Transverse colon (tissue), 4 donors: ENCODE results near the gene GNB2. TPM values are rescaled to one million over a fixed set of nuclear protein-coding genes. Genes with fewer than 3 reads are reported as not detected.

Experiments
- DNase-seq: peaks from one replicate; pipeline ENCODE4 v3.0.0-alpha.2; 2019
- H3K27ac ChIP-seq, 4 donors: fragments of 200-600 bp; sonication (generic); 2 replicates each; pipeline ENCODE4 v1.5.1; 2016 to 2018; ENCODE audit warnings: inconsistent platforms in 4 of 4
- H3K27me3 ChIP-seq: fragments of 200-600 bp; sonication (generic); 2 replicates; pipeline ENCODE4 v1.5.1; 2017; ENCODE audit warnings: inconsistent platforms
- H3K36me3 ChIP-seq, 4 donors: fragments of 200-600 bp; sonication (generic); 2 replicates each; pipeline ENCODE4 v1.5.1; 2017 to 2019; ENCODE audit warnings: inconsistent platforms in 4 of 4
- H3K4me1 ChIP-seq, 4 donors: fragments of 200-600 bp; sonication (generic); 2 replicates each; pipeline ENCODE4 v1.5.1; 2017 to 2020; ENCODE audit warnings: inconsistent platforms in 4 of 4
- H3K4me3 ChIP-seq, 4 donors: fragments of 200-600 bp; sonication (generic); 1 replicate in 1 of 4; 2 replicates in 3 of 4; pipeline versions ENCODE4 v1.5.1 to v1.6.1; 2017 to 2019; ENCODE audit warnings: inconsistent platforms in 4 of 4
- H3K9me3 ChIP-seq, 2 donors: fragments of 200-600 bp; sonication (generic); 2 replicates each; pipeline ENCODE4 v1.5.1; 2017 to 2019; ENCODE audit warnings: inconsistent platforms in 2 of 2
- EP300 ChIP-seq: sonication (generic); formaldehyde crosslinking; IDR thresholded peaks from one replicate; pipeline ENCODE4 v1.6.1; 2017; ENCODE audit warnings: antibody characterized with exemption, low read depth
- POLR2A ChIP-seq: fragments of 450-650 bp; IDR thresholded peaks from one replicate; pipeline ENCODE4 v1.6.1; 2016; ENCODE audit warnings: antibody characterized with exemption, mild to moderate bottlenecking, moderate library complexity
- POLR2AphosphoS5 ChIP-seq, 3 donors: sonication (generic); formaldehyde crosslinking; IDR thresholded peaks; one replicate each; pipeline ENCODE4 v1.6.1; 2016; ENCODE audit warnings: antibody characterized with exemption in 3 of 3
- WGBS, 2 donors: methylation state at CpG; one replicate each; pipeline ENCODE4 v1.1.5; 2018; ENCODE audit warnings: low coverage in 1 of 2; 5-methylcytosine and 5-hydroxymethylcytosine counted together
- in situ Hi-C, 4 donors: fragments of 200-750 bp; cut with MboI; loops; one replicate each; pipeline versions ENCODE4 v1.15.0 to v1.15.1; 2017; ENCODE audit warnings: low sequenced_read_pairs in 3 of 4, low pct_ligation_motif_present in 1 of 4, low pct_unique_long_range_greater_than_20kb in 1 of 4
- intact Hi-C: fragments of 100-400 bp; cut with DNase I; formaldehyde crosslinking; loops from one replicate; pipeline ENCODE4 v1.15.1; 2023; ENCODE audit warnings: low total_unique reads
- total RNA-seq, 4 donors: library from RNA; depleted of rRNA; stranded (reverse); fragments of >200 nt; gene quantifications; one replicate each; pipeline ENCODE4 v1.1.0, GENCODE V29; 2016
- TF ChIP-seq, protein P1 (sequence below), 5 experiments: fragments of 200-600 bp in 3 of 5; fragments of 450-650 bp in 2 of 5; sonication (generic) in 3 of 5; IDR thresholded peaks; 1 replicate in 2 of 5; 2 replicates in 3 of 5; pipeline ENCODE4 v1.5.1; 2016 to 2017; ENCODE audit warnings: antibody characterized with exemption in 5 of 5, inconsistent platforms in 3 of 5, mild to moderate bottlenecking in 2 of 5, moderate library complexity in 1 of 5

GNB2 gene
- total RNA-seq, 4 donors from 2014 or later: 192 to 301 (median 246) TPM

DNA sequence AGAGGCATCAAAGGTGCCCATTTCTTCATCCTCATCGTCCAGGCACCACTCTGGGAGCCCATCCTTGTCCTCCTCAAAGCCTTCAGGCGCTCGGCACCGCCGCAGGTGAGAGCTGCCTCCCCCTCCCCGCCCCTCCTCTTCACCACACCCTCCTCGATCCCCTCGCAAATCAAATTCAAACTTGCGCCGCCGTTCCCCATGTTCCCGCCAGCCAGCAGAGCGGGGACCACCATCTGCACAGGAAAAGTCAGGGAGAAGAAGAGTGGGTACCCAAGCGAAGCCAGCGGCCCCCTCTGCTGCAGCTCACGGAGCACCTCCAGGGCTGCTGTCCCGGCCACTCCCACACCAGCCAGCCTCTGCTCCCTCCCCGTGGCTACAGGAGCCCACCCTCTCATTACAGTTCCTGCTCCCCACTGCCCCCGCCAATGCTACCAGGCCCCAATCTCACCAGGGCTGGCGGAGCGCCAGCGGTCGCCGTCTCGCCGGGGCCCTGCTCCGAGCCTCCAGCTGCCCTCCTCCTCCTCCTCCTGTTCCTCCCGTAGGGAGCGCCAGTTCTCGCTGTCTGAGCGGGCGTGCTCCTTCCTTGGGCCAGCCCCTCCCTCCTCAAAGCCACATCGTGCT is 12.8 kb downstream of the GNB2 start:
- Histone ChIP-seq H3K27ac (no peak overlapping the region), H3K27me3 (no peaks in the 10 kb centered on the region), H3K36me3 (peaks cover 0 to 60% (median 20%) of the 10 kb centered on the region in 4 donors), H3K4me1 (peaks cover 6 to 19% (median 9%) of the 10 kb centered on the region in 4 donors), H3K4me3 (no peak overlapping the region), H3K9me3 (no peaks in the 10 kb centered on the region)
- in situ Hi-C loops (loop anchor here in 3 of 4 donors (25.0 kb wide), 2 partner anchors 99 to 224 kb away; partner anchors contain the start of genes SPACDR (in 2 of the 3), FBXO24 (in 1 of the 3) and LRCH4 (in 1 of the 3)), intact Hi-C loops (no loop called here)
- DNase-seq: no peak
- WGBS, 2 donors: 84% methylated on average over 33 of the region's 33 CpGs; no CpG with 5 or more reads in 1 of the 2 donors
- TF ChIP-seq POLR2AphosphoS5 (IDR thresholded peaks at IDR 0.05) (no peak), POLR2A (no peak), EP300 (no peak)
- TF ChIP-seq, protein P1, sequence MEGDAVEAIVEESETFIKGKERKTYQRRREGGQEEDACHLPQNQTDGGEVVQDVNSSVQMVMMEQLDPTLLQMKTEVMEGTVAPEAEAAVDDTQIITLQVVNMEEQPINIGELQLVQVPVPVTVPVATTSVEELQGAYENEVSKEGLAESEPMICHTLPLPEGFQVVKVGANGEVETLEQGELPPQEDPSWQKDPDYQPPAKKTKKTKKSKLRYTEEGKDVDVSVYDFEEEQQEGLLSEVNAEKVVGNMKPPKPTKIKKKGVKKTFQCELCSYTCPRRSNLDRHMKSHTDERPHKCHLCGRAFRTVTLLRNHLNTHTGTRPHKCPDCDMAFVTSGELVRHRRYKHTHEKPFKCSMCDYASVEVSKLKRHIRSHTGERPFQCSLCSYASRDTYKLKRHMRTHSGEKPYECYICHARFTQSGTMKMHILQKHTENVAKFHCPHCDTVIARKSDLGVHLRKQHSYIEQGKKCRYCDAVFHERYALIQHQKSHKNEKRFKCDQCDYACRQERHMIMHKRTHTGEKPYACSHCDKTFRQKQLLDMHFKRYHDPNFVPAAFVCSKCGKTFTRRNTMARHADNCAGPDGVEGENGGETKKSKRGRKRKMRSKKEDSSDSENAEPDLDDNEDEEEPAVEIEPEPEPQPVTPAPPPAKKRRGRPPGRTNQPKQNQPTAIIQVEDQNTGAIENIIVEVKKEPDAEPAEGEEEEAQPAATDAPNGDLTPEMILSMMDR (IDR thresholded peaks at IDR 0.05): no peak

DNA sequence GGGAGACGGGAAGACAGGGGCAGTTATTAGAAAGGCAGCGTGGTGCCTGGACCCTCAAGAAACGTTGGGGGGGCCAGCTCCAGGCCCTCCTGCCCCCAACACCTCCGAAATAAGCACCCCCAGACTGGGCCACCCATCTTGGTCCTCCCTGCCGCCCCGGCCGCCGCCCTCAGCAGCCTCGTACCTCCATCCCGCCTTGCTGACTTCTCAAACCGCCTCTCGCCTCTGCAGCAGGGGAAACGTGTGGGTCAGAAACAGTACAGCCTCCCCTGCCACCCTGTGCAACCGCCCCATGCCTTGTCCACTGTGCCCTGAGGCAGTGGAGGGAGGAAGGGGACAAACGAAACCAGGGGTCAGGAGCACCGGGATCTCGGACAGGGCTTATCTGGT is 13.3 kb downstream of the GNB2 start:
- no peak for TF ChIP-seq POLR2AphosphoS5 (IDR thresholded peaks at IDR 0.05)
- TF ChIP-seq POLR2A: no peak
- TF ChIP-seq, protein P1 (IDR thresholded peaks at IDR 0.05): no peak
- no peak for TF ChIP-seq EP300
- peaks cover 10 to 24% (median 14%) of the 10 kb centered on the region in 4 donors for H3K4me1 ChIP-seq
- no peaks in the 10 kb centered on the region for H3K27me3 ChIP-seq
- in situ Hi-C loops: loop anchor here in 3 of 4 donors (25.0 kb wide), 2 partner anchors 100 to 225 kb away; partner anchors contain the start of genes SPACDR (in 2 of the 3), FBXO24 (in 1 of the 3) and LRCH4 (in 1 of the 3)
- intact Hi-C loops: no loop called here
- H3K4me3 ChIP-seq: no peak overlapping the region
- no peaks in the 10 kb centered on the region for H3K9me3 ChIP-seq
- WGBS, 2 donors: 91% methylated on average over 17 of the region's 17 CpGs; no CpG with 5 or more reads in 1 of the 2 donors
- peaks cover 0 to 57% (median 20%) of the 10 kb centered on the region in 4 donors for H3K36me3 ChIP-seq
- H3K27ac ChIP-seq: no peak overlapping the region
- DNase-seq: no peak

DNA sequence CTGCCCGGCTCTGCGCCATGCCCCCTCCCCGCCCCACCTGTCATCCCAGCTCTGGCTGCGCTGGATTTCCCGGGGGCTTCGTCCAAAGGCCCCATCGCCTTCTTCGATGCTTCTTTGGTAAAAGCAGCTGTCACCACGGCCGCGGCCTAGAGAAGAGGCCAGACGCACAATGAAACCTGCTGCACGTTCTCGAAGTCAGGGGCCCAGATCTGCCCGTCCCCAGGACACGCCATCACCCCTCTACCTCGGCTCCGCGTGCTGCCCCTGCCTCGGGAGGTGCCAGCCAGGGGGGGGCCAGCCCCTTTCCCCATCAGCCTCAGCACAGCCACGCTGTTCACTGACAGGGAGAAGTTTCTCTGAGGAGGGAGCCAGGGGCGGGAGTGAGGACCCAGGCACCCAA is 13.7 kb downstream of the GNB2 start:
- TF ChIP-seq, protein P1 (IDR thresholded peaks at IDR 0.05): no peak
- TF ChIP-seq POLR2A (no peak), POLR2AphosphoS5 (IDR thresholded peaks at IDR 0.05) (no peak), EP300 (no peak)
- 89% methylated on average over 21 of the region's 22 CpGs; no CpG with 5 or more reads in 1 of the 2 donors for WGBS, 2 donors

DNA sequence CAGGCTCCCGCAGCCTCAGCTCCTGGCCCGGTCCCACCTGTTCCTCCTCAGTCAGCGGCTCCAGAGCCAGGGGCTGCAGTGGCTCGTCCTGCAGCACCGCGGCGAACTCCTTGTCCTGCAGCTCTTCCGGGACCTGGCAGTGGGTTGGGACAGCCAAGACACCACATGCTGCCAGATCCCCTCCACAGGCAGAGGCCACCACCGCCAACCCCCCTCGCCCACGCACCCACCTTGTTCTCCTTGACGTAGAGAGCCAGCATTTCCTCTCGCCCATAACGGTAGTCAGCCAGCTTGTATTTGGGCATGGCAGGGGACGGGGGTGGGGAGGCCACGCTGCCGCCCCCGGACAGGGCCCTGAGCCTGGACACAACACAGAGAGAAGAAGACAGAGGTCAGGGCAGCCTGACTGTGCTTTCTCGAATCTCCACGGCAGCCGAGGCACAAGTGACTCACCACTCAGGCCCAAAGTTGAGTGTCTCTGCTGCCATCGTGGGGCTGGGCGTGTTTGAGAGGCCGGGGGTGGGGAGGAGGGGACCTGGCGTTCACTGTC is 14.3 kb downstream of the GNB2 start:
- H3K4me3 ChIP-seq: no peak overlapping the region
- no peak overlapping the region for H3K27ac ChIP-seq
- no peaks in the 10 kb centered on the region for H3K9me3 ChIP-seq
- no peaks in the 10 kb centered on the region for H3K27me3 ChIP-seq
- in situ Hi-C loops (loop anchor here in 3 of 4 donors (25.0 kb wide), 2 partner anchors 101 to 226 kb away; partner anchors contain the start of genes SPACDR (in 2 of the 3), FBXO24 (in 1 of the 3) and LRCH4 (in 1 of the 3)), intact Hi-C loops (no loop called here)
- H3K36me3 ChIP-seq: peaks cover 0 to 52% (median 20%) of the 10 kb centered on the region in 4 donors
- no peak for TF ChIP-seq POLR2A
- H3K4me1 ChIP-seq: peaks cover 20 to 34% (median 24%) of the 10 kb centered on the region in 4 donors
- WGBS, 2 donors: 81% methylated on average over 25 of the region's 25 CpGs; no CpG with 5 or more reads in 1 of the 2 donors
- no peak for DNase-seq

More for the DNA sequence above, 13.7 kb downstream of the GNB2 start:
- Histone ChIP-seq H3K36me3 (peaks cover 0 to 53% (median 20%) of the 10 kb centered on the region in 4 donors), H3K27me3 (no peaks in the 10 kb centered on the region), H3K27ac (no peak overlapping the region), H3K4me1 (peaks cover 15 to 28% (median 19%) of the 10 kb centered on the region in 4 donors), H3K9me3 (no peaks in the 10 kb centered on the region), H3K4me3 (no peak overlapping the region)
- intact Hi-C loops: no loop called here
- no peak for DNase-seq
- in situ Hi-C loops: loop anchor here in 3 of 4 donors (25.0 kb wide), 2 partner anchors 100 to 225 kb away; partner anchors contain the start of genes SPACDR (in 2 of the 3), FBXO24 (in 1 of the 3) and LRCH4 (in 1 of the 3)
